ENCODE measurements around the gene TST. TPM values are rescaled to one million over a fixed set of nuclear protein-coding genes. Genes with fewer than 3 reads are reported as not detected.

The TST gene
- total and polyA plus RNA-seq, 2 of the 8 experiments (the other 6 are each of a cell fraction or from before 2014, with no cell fraction given): 22.6 to 61.6 TPM

GRCh38 chr22:37059876-37060449, 40.7 kb upstream of the TST start:
- Histone ChIP-seq H3K4me2 (ENCODE audit: insufficient read depth in 1 of 2, low read depth in 2 of 2, low read length in 2 of 2) (no peak overlapping the region), H3K4me3 (ENCODE audit: extremely low read depth in 1 of 4, insufficient read depth in 2 of 4, low read depth in 3 of 4, low read length in 4 of 4) (no peak overlapping the region), H3K9me3 (ENCODE audit: insufficient read depth in 2 of 2, low read depth in 1 of 2, low read length in 1 of 2) (no peaks in the 10 kb centered on the region), H3K56ac (replicated peaks; ENCODE audit: insufficient read length, low read depth, low read length) (no peak overlapping the region), H3K9ac (replicated peaks in 1 of 4; ENCODE audit: extremely low read depth in 1 of 4, low read depth in 3 of 4, low read length in 3 of 4) (no peak overlapping the region), H3K14ac (ENCODE audit: insufficient read length) (no peak overlapping the region), H3K79me1 (ENCODE audit: low read depth, low read length) (no peaks in the 10 kb centered on the region), H2AFZ (ENCODE audit: low read length) (no peak overlapping the region), H2BK120ac (replicated peaks; ENCODE audit: low read depth, low read length) (no peak overlapping the region), H4K20me1 (replicated peaks in 1 of 2; ENCODE audit: control insufficient read depth in 1 of 2, insufficient read depth in 2 of 2, low read length in 2 of 2) (peaks cover 0 to 8% of the 10 kb centered on the region in 2 experiments), H3K23ac (ENCODE audit: insufficient read length) (no peak overlapping the region), H3K27ac (ENCODE audit: low read depth, low read length) (no peak overlapping the region), H3K4me1 (replicated peaks in 1 of 4; ENCODE audit: control insufficient read depth in 3 of 4, insufficient read depth in 4 of 4, low read length in 3 of 4) (peaks cover 0 to 17% (median 12%) of the 10 kb centered on the region in 4 experiments; a peak in 6 of 7 replicates), H3K18ac (ENCODE audit: extremely low read depth, low read length) (no peak overlapping the region), H3K23me2 (ENCODE audit: low read depth, low read length) (no peaks in the 10 kb centered on the region; the same call in 1 of the 2 replicates), H3K36me3 (ENCODE audit: control insufficient read depth in 2 of 4, insufficient read depth in 4 of 4, low read length in 3 of 4) (peaks cover 0 to 12% (median 2%) of the 10 kb centered on the region in 4 experiments; a peak in 4 of 8 replicates), H2BK20ac (ENCODE audit: low read length) (no peak overlapping the region), H2BK5ac (ENCODE audit: low read depth, low read length) (no peak overlapping the region), H2BK15ac (ENCODE audit: low read length) (no peak overlapping the region), H2AK5ac (ENCODE audit: low read depth, low read length) (no peak overlapping the region), H4K91ac (replicated peaks; ENCODE audit: insufficient read length, low read length) (no peak overlapping the region), H4K5ac (ENCODE audit: insufficient read length, low read depth, low read length) (no peak overlapping the region), H3K27me3 (replicated peaks in 1 of 4; ENCODE audit: control insufficient read depth in 3 of 4, extremely low read depth in 1 of 4, insufficient read depth in 3 of 4, low read length in 3 of 4) (peaks cover 0 to 4% (median 0%) of the 10 kb centered on the region in 4 experiments; a peak in 3 of 7 replicates), H2BK12ac (ENCODE audit: low read depth, low read length) (no peak overlapping the region), H4K8ac (ENCODE audit: extremely low read depth, insufficient read depth, low read length) (no peak overlapping the region), H3K4ac (replicated peaks; ENCODE audit: insufficient read length, low read depth, low read length) (no peak overlapping the region), H3K79me2 (ENCODE audit: control insufficient read depth in 1 of 2, insufficient read depth in 2 of 2, low read length in 2 of 2) (no peaks in the 10 kb centered on the region)
- CTCF ChIA-PET (ENCODE audit: partially characterized antibody): interaction anchor here (0.6 to 1.7 kb wide), 4 partner anchors 13 to 87 kb away, joined by 3 to 9 read pairs (median 4); no protein-coding TSS in a partner anchor
- FAIRE-seq (no peak), DNase-seq (ENCODE audit: low read depth in 1 of 2, low spot score in 2 of 2) (no peak)
- POLR2A ChIA-PET (ENCODE audit: partially characterized antibody): no interaction called here
- 96% methylated on average over 8 of the region's 9 CpGs; no CpG with 5 or more reads in 1 of the 2 experiments for WGBS, 2 experiments (ENCODE audit: extremely low coverage in 1 of 2, insufficient coverage in 1 of 2, insufficient read length in 1 of 2, insufficient replicate concordance in 2 of 2, low coverage in 1 of 2, low lambda C conversion rate in 2 of 2, missing lambda C conversion rate in 1 of 2)

All from H1 (cell line).